NCI-H1417 treated with DMSO at 0.1 percent for 48 hours (cell line): ENCODE measurements around the gene CDC42BPA.

Experiments
- DNase-seq: peaks from one replicate; lab custom pipeline; 2025; lab: John Stamatoyannopoulos, UW

CDC42BPA gene

GRCh38 chr1:226979517-226980121 is 338.7 kb downstream of the CDC42BPA start:
- no peak for DNase-seq

GRCh38 chr1:226979115-226979516 is 339.2 kb downstream of the CDC42BPA start:
- DNase-seq: no peak

GRCh38 chr1:226978432-226979114 is 339.7 kb downstream of the CDC42BPA start:
- no peak for DNase-seq

- DNase-seq: no peak
Measured at GRCh38 chr1:226977643-226978431, 340.5 kb downstream of the CDC42BPA start.

- no peak for DNase-seq
Measured at GRCh38 chr1:226976978-226977642, 341.2 kb downstream of the CDC42BPA start.

GRCh38 chr1:226976276-226976977 is 341.9 kb downstream of the CDC42BPA start:
- no peak for DNase-seq

GRCh38 chr1:226975259-226976250 is 342.7 kb downstream of the CDC42BPA start:
- no peak for DNase-seq

GRCh38 chr1:226974544-226975258 is 343.6 kb downstream of the CDC42BPA start:
- no peak for DNase-seq

- DNase-seq: no peak
Measured at GRCh38 chr1:226973898-226974543, 344.3 kb downstream of the CDC42BPA start.

GRCh38 chr1:226973371-226973897 is 344.9 kb downstream of the CDC42BPA start:
- no peak for DNase-seq

GRCh38 chr1:226972931-226973330 is 345.4 kb downstream of the CDC42BPA start:
- no peak for DNase-seq

- DNase-seq: no peak
Measured at GRCh38 chr1:226971765-226972164, 346.5 kb downstream of the CDC42BPA start.

- DNase-seq: no peak
Measured at GRCh38 chr1:226967665-226968064, 350.6 kb downstream of the CDC42BPA start.

- no peak for DNase-seq
Measured at GRCh38 chr1:226966683-226967082, 351.6 kb downstream of the CDC42BPA start.

- DNase-seq: no peak
Measured at GRCh38 chr1:226965581-226966440, 352.5 kb downstream of the CDC42BPA start.

- no peak for DNase-seq
Measured at GRCh38 chr1:226964611-226965486, 353.4 kb downstream of the CDC42BPA start.

- DNase-seq: no peak
Measured at GRCh38 chr1:226964068-226964425, 354.2 kb downstream of the CDC42BPA start.
